GM23248 (cell line): ENCODE data around the gene DYNC2LI1.

Experiments
- EZH2 ChIP-seq: fragments of 200-600 bp; sonication (generic); IDR thresholded peaks from 2 replicates; pipeline ENCODE4 v1.6.1; 2018; ENCODE audit warnings: antibody characterized with exemption, mild to moderate bottlenecking; ENCODE audit not compliant: insufficient read depth, poor library complexity, severe bottlenecking
- EZH2phosphoT487 ChIP-seq: fragments of 200-600 bp; sonication (generic); IDR thresholded peaks from 2 replicates; pipeline ENCODE4 v1.6.1; 2018; ENCODE audit warnings: antibody characterized with exemption, moderate library complexity, mild to moderate bottlenecking, low read depth; ENCODE audit not compliant: insufficient read depth

DNA sequence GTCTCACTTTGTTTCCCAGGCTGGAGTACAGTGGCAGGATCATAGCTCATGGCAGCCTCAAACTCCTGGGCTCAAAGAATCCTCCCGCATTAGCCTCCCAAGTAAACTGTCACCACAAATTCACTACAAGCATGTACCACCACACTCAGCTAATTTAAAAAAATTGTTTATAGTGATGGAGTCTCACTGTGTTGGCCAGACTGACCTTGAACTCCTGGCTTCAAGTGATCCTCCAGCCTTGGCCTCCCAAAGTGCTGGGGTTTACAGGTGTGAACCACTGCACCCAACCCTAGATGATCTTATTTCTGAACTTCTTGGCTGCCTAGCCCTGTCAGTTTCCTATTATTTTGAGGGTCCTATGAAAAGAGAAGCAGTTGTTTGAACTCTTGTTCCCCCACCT is 14.8 kb downstream of the DYNC2LI1 start:
- TF ChIP-seq EZH2 (no peak), EZH2phosphoT487 (no peak)
